CD4-positive, alpha-beta T cell treated with Interleukin-6 at 100 ng/mL for 8 hours (primary cell): ENCODE data around the gene TWF2.

Experiments
- DNase-seq: peaks from one replicate; pipeline ENCODE4 v3.0.0-alpha.2; 2020; ENCODE audit warnings: mixed read lengths, low spot score

The TWF2 gene

GRCh38 chr3:52237657-52238172 lies 1.2 kb downstream of the TWF2 start:
- no peak for DNase-seq

DNA sequence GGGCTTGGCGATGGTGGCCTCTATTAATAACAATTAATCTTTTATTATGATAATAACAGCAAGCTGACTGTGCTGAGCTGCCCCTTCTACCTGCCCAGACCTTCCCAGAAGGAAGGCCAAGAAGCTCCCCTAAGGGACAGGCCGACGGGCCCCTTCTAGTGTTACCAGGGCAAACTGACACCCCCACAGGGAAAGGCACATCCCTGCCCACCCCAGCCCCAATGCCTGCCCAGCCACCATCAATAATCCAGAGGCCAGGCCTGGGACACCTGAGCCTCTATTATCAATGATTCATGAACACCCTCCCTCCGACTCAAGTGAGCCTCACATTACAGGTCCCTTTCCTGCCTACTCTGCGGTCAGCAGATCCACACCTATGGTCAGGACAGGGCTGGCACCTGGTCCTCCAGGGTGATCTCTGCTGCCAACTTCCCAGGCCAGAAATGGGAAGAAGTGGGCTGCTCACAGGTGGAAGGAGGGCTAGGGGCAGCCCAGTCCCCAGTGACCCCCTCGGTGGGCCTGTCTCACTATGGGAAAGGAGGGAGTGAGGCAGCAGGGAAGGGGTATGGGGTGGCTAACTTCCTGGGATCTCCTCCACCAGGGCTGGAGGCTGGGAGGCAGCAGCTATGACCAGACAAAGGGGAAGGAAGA lies 1.8 kb downstream of the TWF2 start:
- no peak for DNase-seq

DNA sequence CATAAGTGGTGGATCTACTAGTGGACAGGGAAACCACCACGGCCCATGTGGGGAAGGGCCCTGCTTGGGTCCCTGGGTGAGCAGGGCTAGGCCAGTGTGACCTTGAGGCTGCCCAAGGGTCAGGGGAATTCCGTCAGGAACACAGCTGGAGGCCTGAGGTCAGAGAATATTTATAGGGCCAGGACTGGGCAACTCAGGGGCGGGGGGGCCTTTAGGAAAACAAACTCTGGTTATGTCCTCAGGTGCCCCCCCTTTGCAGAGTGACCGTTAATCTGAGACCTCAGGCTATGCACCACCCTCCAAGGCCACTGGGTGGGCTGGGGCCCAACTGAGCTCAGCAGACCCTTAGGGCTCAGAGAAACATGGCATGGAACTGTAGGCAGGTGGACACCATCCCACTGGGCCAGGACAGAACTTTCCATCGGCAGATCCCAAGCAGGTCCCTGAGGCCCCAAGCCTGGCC lies 2.5 kb downstream of the TWF2 start:
- DNase-seq = no peak

- DNase-seq = no peak
Observed at GRCh38 chr3:52234516-52235447, 4.2 kb downstream of the TWF2 start.

DNA sequence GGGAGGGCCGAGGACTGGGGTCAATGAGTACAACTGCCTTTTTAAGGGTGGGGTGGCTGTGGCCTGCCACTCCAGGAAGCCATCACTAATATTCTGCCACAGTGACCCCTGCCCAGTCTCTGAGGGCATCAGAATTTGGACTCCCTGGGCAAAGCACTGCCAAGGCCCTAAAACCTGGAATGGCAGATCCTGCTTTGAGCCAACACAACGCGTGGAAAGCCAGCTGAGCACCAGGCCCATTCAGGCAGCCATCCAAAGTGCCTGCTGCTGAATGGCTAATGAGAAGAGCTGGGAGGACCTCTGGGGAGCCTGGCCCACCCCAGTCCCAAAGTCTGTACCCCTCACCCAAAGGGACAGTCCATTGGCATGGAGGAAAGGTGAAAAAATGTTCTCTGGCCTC lies 5.0 kb downstream of the TWF2 start:
- no peak for DNase-seq

DNA sequence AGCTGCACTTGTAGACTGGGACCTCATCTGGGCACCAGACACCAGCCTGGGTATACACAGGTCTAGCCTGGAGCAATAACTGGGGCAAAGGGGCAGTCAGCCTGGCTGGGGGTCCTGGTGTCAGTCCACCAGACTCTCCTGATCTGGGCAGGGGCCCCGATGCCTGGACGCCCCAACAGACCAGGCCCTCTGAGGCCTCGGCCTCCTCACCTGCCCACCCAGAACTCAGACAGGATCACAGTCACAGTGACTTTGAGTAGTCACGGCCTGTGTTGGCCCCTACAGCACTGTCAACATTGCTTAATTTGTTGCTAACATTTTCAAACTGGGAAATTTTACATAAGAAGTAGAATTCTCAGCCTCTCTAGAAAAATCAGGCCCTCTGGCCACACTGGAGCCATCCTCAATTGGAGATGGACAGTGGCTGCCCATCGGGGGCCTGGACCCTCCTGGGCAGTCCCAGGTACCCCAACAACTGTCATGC lies 5.8 kb downstream of the TWF2 start:
- DNase-seq = no peak

GRCh38 chr3:52232279-52233107 lies 6.5 kb downstream of the TWF2 start:
- no peak for DNase-seq

- DNase-seq = peak; percentile 81
Observed at GRCh38 chr3:52231502-52232278, 7.3 kb downstream of the TWF2 start.

GRCh38 chr3:52230889-52231499 lies 8.0 kb downstream of the TWF2 start:
- DNase-seq = no peak

DNA sequence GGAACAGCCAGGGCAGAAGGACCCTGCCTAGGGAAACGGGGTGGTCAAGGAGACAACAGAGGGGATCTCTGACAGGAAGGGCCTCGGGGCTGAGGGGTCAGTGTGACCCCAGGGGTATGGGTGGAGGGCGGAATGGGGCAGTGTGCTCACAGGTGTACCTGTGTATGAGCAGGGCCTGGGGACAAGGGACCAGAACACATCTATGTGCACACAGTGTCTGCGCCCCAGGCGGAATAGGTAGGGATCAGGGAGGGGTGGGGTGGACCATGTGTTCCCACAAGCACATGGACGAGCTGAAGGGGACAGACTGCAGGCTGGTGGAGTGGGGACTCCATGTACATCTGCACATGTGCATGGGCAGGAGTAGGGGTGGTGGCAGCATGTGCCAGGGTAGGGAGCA lies 8.5 kb downstream of the TWF2 start:
- DNase-seq = no peak

DNA sequence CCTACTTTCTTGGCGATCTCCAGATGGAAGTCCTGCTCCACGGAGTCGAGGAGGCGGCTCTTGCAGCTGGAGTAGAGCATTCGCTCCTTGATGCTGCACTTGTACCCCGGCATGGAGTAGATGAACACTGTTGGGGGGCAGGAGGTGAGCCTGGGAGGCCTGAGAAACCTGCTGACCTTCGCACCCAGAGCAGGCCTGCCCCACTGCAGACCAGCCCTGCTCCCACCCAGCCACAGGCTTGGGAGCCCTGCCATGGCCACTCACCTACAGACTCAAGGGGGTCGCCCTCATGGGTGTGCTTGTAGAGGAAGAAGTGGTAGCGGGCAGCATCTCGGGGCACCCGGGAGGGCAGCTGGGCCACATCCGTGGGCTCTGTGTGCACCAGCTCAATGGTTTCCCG lies 9.3 kb downstream of the TWF2 start:
- no peak for DNase-seq

- DNase-seq = no peak
Observed at GRCh38 chr3:52228751-52229291, 10.1 kb downstream of the TWF2 start.

DNA sequence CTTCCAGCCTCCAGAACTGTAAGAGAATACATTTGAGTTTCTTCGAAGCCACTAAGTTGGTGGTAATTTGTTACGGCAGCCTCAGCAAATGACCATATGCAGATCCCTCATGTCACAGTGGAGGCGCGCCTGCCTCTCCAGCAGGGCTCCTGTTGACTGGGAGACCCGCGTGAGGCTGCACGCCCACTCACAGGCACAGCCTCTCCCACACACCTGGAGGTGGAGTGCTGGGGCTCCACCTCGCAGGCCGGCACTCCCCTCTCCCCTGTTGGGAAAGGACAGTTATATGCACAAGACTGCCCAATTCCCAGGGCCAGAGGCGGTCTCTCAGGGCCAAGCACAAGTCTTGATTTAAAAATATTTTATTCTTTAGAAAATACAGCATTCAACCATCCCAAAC lies 10.7 kb downstream of the TWF2 start:
- DNase-seq = no peak

DNA sequence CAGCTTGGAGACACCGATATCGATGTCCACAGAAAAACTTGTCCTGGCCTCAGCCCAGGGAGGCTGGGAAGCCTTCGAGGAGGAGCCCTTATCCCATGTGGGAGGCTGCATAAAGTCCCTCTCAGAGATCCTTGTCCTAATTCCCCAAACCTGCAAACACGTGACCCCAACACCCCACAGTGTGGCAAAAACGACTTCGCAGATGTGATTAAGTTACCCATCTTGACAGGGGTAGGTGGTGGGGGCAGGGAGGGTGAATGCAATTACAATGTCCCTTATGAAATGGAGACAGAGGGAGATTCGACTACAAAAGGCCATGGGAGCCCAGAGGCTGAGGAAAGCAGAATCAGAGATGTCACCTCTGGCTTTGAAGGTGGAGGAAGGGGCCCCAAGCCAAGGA lies 11.2 kb downstream of the TWF2 start:
- no peak for DNase-seq

GRCh38 chr3:52227117-52227516 lies 11.8 kb downstream of the TWF2 start:
- no peak for DNase-seq

DNA sequence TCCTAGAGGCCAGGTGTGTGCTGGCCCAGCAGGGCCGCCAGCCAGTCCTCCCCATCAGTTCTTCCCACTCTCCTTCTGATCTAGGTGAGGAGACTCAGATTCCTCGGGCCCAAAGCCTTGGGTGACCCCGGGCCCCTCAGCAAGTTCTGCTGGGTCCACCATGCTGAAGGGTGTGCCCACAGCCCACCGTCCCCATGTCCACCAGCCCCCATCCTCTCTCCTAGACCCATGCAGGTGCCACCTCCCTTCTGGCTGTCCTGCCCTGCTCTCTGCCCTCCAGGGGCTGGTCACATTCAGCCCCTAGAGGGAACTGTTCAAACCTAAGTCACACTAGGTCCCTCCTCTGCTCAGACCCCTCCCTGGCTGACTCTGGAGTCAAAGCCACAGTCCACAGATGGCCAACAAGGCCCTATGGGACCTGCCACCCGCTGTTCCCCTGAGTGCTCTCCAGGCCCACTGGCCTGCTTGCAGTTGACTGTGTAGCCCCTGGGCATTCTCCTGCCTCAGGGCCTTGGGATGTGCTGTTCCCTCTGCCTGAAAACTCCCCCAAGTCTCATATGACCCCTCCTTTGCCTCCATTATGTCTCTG lies 12.6 kb downstream of the TWF2 start:
- DNase-seq = no peak

- DNase-seq = no peak
Observed at GRCh38 chr3:52225452-52226228, 13.3 kb downstream of the TWF2 start, which contains the start of gene TLR9. Gene TLR9, minus strand, starts transcription at chr3:52225645. Its CDS starts 116 bp downstream, at chr3:52225529.

- DNase-seq = no peak
Observed at GRCh38 chr3:52223449-52224408, 15.2 kb downstream of the TWF2 start.
